Measurements from ENCODE around the gene CEACAM7.
"Not testable (repeated sequence)": the region's sequence is repeated elsewhere in the genome, so short reads cannot be mapped to it uniquely, and the experiment has no call there.

Gene CEACAM7

DNA sequence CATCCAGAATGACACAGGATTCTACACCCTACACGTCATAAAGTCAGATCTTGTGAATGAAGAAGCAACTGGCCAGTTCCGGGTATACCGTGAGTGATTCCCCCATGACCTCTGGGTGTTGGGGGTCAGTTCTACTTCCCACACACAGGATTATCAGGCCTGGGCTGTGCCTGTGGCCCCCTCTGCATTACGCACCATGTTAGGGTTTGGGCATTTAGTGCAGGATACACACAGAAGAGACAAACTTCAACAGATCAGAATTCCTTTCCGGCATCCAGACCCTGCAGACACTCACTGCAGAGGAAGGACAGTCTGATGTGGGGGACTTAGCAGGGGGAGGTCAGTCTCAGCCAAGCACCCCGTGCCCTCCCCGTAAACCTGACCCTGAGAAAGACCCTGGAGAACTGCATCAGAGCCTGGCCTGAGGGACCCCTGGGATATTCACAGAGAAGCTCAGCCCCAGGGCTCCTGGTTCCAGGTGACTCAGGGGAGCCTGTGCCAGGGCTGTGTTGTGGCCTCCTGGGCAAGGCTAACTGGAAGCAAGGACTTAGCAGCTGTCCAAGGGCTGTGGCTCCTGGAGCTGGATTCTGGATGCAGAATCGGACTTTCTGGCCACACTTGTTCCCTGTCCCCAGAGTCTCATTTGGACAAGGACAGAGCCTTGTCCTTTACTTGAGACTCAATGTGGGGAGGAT is 22.0 kb upstream of the CEACAM7 start:
- no peak for FAIRE-seq
- DNase-seq (ENCODE audit: insufficient read length, low spot score), result no peak
- TF ChIP-seq SPI1 (IDR thresholded peaks at IDR 0.05; ENCODE audit: low read depth, low read length) (no peak), POLR2AphosphoS5 (IDR thresholded peaks at IDR 0.05; ENCODE audit: low read depth, low read length) (no peak), TAF1 (IDR thresholded peaks at IDR 0.05; ENCODE audit: low read depth, low read length) (no peak), PAX5 (IDR thresholded peaks at IDR 0.05; ENCODE audit: insufficient read depth, low read length, severe bottlenecking) (no peak), POU2F2 (IDR thresholded peaks at IDR 0.05; ENCODE audit: low read depth, low read length) (no peak), POLR2A (IDR thresholded peaks at IDR 0.05; ENCODE audit: low read depth, low read length) (no peak)

DNA sequence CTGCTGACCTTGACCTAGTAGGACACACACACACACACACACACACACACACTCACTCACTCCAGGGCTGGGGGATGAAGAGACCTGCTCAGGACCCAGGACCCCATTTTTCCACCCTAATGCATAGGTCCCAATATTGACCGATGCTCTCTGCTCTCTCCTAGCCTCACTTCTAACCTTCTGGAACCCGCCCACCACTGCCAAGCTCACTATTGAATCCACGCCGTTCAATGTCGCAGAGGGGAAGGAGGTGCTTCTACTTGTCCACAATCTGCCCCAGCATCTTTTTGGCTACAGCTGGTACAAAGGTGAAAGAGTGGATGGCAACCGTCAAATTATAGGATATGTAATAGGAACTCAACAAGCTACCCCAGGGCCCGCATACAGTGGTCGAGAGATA is 21.4 kb upstream of the CEACAM7 start:
- DNase-seq (ENCODE audit: insufficient read length, low spot score); FAIRE-seq: not testable (repeated sequence)

DNA sequence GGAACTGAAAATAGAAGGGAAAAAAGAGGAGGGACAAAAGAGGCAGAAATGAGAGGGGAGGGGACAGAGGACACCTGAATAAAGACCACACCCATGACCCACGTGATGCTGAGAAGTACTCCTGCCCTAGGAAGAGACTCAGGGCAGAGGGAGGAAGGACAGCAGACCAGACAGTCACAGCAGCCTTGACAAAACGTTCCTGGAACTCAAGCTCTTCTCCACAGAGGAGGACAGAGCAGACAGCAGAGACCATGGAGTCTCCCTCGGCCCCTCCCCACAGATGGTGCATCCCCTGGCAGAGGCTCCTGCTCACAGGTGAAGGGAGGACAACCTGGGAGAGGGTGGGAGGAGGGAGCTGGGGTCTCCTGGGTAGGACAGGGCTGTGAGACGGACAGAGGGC is 20.4 kb upstream of the CEACAM7 start, which contains the start of gene CEACAM5:
Gene CEACAM5, plus strand, starts transcription at position 146 of the 400 bp plus-strand sequence. Its CDS starts 106 bp downstream, at position 252.
- DNase-seq (ENCODE audit: insufficient read length, low spot score), result no peak
- FAIRE-seq, result no peak
- TF ChIP-seq PAX5 (IDR thresholded peaks at IDR 0.05; ENCODE audit: insufficient read depth, low read length, severe bottlenecking), result no peak
- TF ChIP-seq POLR2A (IDR thresholded peaks at IDR 0.05; ENCODE audit: low read depth, low read length), result no peak
- TF ChIP-seq POU2F2 (IDR thresholded peaks at IDR 0.05; ENCODE audit: low read depth, low read length), result no peak
- no peak for TF ChIP-seq SPI1 (IDR thresholded peaks at IDR 0.05; ENCODE audit: low read depth, low read length)
- TF ChIP-seq POLR2AphosphoS5 (IDR thresholded peaks at IDR 0.05; ENCODE audit: low read depth, low read length), result no peak
- no peak for TF ChIP-seq TAF1 (IDR thresholded peaks at IDR 0.05; ENCODE audit: low read depth, low read length)

DNA sequence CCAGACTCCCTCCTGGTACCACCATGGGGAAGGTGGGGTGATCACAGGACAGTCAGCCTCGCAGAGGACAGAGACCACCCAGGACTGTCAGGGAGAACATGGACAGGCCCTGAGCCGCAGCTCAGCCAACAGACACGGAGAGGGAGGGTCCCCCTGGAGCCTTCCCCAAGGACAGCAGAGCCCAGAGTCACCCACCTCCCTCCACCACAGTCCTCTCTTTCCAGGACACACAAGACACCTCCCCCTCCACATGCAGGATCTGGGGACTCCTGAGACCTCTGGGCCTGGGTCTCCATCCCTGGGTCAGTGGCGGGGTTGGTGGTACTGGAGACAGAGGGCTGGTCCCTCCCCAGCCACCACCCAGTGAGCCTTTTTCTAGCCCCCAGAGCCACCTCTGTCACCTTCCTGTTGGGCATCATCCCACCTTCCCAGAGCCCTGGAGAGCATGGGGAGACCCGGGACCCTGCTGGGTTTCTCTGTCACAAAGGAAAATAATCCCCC is 19.9 kb upstream of the CEACAM7 start:
- DNase-seq (ENCODE audit: insufficient read length, low spot score) (no peak), FAIRE-seq (no peak)
- TF ChIP-seq POLR2AphosphoS5 (IDR thresholded peaks at IDR 0.05; ENCODE audit: low read depth, low read length) (no peak), SPI1 (IDR thresholded peaks at IDR 0.05; ENCODE audit: low read depth, low read length) (no peak), TAF1 (IDR thresholded peaks at IDR 0.05; ENCODE audit: low read depth, low read length) (no peak), POLR2A (IDR thresholded peaks at IDR 0.05; ENCODE audit: low read depth, low read length) (no peak)

DNA sequence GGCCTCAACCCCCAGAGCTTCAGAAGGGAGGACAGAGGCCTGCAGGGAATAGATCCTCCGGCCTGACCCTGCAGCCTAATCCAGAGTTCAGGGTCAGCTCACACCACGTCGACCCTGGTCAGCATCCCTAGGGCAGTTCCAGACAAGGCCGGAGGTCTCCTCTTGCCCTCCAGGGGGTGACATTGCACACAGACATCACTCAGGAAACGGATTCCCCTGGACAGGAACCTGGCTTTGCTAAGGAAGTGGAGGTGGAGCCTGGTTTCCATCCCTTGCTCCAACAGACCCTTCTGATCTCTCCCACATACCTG is 19.4 kb upstream of the CEACAM7 start:
- no peak for DNase-seq (ENCODE audit: insufficient read length, low spot score)
- TF ChIP-seq POLR2A (IDR thresholded peaks at IDR 0.05; ENCODE audit: low read depth, low read length) (no peak), POU2F2 (IDR thresholded peaks at IDR 0.05; ENCODE audit: low read depth, low read length) (no peak), PAX5 (IDR thresholded peaks at IDR 0.05; ENCODE audit: insufficient read depth, low read length, severe bottlenecking) (no peak), POLR2AphosphoS5 (IDR thresholded peaks at IDR 0.05; ENCODE audit: low read depth, low read length) (no peak), SPI1 (IDR thresholded peaks at IDR 0.05; ENCODE audit: low read depth, low read length) (no peak), TAF1 (IDR thresholded peaks at IDR 0.05; ENCODE audit: low read depth, low read length) (no peak)
- no peak for FAIRE-seq

DNA sequence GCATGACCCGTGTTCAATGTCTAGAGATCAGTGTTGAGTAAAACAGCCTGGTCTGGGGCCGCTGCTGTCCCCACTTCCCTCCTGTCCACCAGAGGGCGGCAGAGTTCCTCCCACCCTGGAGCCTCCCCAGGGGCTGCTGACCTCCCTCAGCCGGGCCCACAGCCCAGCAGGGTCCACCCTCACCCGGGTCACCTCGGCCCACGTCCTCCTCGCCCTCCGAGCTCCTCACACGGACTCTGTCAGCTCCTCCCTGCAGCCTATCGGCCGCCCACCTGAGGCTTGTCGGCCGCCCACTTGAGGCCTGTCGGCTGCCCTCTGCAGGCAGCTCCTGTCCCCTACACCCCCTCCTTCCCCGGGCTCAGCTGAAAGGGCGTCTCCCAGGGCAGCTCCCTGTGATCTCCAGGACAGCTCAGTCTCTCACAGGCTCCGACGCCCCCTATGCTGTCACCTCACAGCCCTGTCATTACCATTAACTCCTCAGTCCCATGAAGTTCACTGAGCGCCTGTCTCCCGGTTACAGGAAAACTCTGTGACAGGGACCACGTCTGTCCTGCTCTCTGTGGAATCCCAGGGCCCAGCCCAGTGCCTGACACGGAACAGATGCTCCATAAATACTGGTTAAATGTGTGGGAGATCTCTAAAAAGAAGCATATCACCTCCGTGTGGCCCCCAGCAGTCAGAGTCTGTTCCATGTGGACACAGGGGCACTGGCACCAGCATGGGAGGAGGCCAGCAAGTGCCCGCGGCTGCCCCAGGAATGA is 18.9 kb upstream of the CEACAM7 start:
- DNase-seq (ENCODE audit: insufficient read length, low spot score) (peak; percentile 82), FAIRE-seq (peak; percentile 82)
- TF ChIP-seq POLR2A (IDR thresholded peaks at IDR 0.05; ENCODE audit: low read depth, low read length) (no peak), PAX5 (IDR thresholded peaks at IDR 0.05; ENCODE audit: insufficient read depth, low read length, severe bottlenecking) (no peak), SPI1 (IDR thresholded peaks at IDR 0.05; ENCODE audit: low read depth, low read length) (0 out of 2 replicates have a peak, but pooled peaks have one; percentile 13)

DNA sequence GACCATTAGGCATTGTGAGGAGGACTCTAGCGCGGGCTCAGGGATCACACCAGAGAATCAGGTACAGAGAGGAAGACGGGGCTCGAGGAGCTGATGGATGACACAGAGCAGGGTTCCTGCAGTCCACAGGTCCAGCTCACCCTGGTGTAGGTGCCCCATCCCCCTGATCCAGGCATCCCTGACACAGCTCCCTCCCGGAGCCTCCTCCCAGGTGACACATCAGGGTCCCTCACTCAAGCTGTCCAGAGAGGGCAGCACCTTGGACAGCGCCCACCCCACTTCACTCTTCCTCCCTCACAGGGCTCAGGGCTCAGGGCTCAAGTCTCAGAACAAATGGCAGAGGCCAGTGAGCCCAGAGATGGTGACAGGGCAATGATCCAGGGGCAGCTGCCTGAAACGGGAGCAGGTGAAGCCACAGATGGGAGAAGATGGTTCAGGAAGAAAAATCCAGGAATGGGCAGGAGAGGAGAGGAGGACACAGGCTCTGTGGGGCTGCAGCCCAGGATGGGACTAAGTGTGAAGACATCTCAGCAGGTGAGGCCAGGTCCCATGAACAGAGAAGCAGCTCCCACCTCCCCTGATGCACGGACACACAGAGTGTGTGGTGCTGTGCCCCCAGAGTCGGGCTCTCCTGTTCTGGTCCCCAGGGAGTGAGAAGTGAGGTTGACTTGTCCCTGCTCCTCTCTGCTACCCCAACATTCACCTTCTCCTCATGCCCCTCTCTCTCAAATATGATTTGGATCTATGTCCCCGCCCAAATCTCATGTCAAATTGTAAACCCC is 17.5 kb upstream of the CEACAM7 start:
- no peak for FAIRE-seq
- no peak for TF ChIP-seq TAF1 (IDR thresholded peaks at IDR 0.05; ENCODE audit: low read depth, low read length)
- no peak for TF ChIP-seq SPI1 (IDR thresholded peaks at IDR 0.05; ENCODE audit: low read depth, low read length)
- TF ChIP-seq PAX5 (IDR thresholded peaks at IDR 0.05; ENCODE audit: insufficient read depth, low read length, severe bottlenecking), result no peak
- TF ChIP-seq POLR2A (IDR thresholded peaks at IDR 0.05; ENCODE audit: low read depth, low read length), result no peak
- TF ChIP-seq POU2F2 (IDR thresholded peaks at IDR 0.05; ENCODE audit: low read depth, low read length), result no peak
- no peak for TF ChIP-seq POLR2AphosphoS5 (IDR thresholded peaks at IDR 0.05; ENCODE audit: low read depth, low read length)
- DNase-seq (ENCODE audit: insufficient read length, low spot score), result no peak

DNA sequence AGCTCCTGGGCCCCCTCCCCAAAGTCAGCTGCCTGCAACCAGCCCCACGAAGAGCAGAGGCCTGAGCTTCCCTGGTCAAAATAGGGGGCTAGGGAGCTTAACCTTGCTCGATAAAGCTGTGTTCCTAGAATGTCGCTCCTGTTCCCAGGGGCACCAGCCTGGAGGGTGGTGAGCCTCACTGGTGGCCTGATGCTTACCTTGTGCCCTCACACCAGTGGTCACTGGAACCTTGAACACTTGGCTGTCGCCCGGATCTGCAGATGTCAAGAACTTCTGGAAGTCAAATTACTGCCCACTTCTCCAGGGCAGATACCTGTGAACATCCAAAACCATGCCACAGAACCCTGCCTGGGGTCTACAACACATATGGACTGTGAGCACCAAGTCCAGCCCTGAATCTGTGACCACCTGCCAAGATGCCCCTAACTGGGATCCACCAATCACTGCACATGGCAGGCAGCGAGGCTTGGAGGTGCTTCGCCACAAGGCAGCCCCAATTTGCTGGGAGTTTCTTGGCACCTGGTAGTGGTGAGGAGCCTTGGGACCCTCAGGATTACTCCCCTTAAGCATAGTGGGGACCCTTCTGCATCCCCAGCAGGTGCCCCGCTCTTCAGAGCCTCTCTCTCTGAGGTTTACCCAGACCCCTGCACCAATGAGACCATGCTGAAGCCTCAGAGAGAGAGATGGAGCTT is 15.7 kb upstream of the CEACAM7 start:
- no peak for TF ChIP-seq POLR2AphosphoS5 (IDR thresholded peaks at IDR 0.05; ENCODE audit: low read depth, low read length)
- no peak for TF ChIP-seq POU2F2 (IDR thresholded peaks at IDR 0.05; ENCODE audit: low read depth, low read length)
- no peak for TF ChIP-seq PAX5 (IDR thresholded peaks at IDR 0.05; ENCODE audit: insufficient read depth, low read length, severe bottlenecking)
- TF ChIP-seq POLR2A (IDR thresholded peaks at IDR 0.05; ENCODE audit: low read depth, low read length), result no peak
- TF ChIP-seq TAF1 (IDR thresholded peaks at IDR 0.05; ENCODE audit: low read depth, low read length), result no peak
- TF ChIP-seq SPI1 (IDR thresholded peaks at IDR 0.05; ENCODE audit: low read depth, low read length), result no peak
- no peak for DNase-seq (ENCODE audit: insufficient read length, low spot score)
- FAIRE-seq, result no peak

DNA sequence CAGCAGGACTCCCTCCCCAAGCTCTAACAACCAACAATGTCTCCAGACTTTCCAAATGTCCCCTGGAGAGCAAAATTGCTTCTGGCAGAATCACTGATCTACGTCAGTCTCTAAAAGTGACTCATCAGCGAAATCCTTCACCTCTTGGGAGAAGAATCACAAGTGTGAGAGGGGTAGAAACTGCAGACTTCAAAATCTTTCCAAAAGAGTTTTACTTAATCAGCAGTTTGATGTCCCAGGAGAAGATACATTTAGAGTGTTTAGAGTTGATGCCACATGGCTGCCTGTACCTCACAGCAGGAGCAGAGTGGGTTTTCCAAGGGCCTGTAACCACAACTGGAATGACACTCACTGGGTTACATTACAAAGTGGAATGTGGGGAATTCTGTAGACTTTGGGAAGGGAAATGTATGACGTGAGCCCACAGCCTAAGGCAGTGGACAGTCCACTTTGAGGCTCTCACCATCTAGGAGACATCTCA is 14.1 kb upstream of the CEACAM7 start:
- FAIRE-seq (no peak), DNase-seq (ENCODE audit: insufficient read length, low spot score) (no peak)
- TF ChIP-seq SPI1 (IDR thresholded peaks at IDR 0.05; ENCODE audit: low read depth, low read length), result no peak
- no peak for TF ChIP-seq PAX5 (IDR thresholded peaks at IDR 0.05; ENCODE audit: insufficient read depth, low read length, severe bottlenecking)
- no peak for TF ChIP-seq POLR2A (IDR thresholded peaks at IDR 0.05; ENCODE audit: low read depth, low read length)
- no peak for TF ChIP-seq TAF1 (IDR thresholded peaks at IDR 0.05; ENCODE audit: low read depth, low read length)
- no peak for TF ChIP-seq POU2F2 (IDR thresholded peaks at IDR 0.05; ENCODE audit: low read depth, low read length)
- TF ChIP-seq POLR2AphosphoS5 (IDR thresholded peaks at IDR 0.05; ENCODE audit: low read depth, low read length), result no peak

All from GM12891 (cell line).